HT-29 (cell line): Measurements from ENCODE around the gene APLP2. TPM values are rescaled to one million over a fixed set of nuclear protein-coding genes. Genes with fewer than 3 reads are reported as not detected.
A peak's percentile ranks its signal among the peaks of the same experiment; 100 is the strongest.
"Not testable (repeated sequence)": the region's sequence is repeated elsewhere in the genome, so short reads cannot be mapped to it uniquely, and the experiment has no call there.

Source experiments
- DNase-seq: peaks from one replicate; pipeline ENCODE4 v3.0.0-alpha.2; 2015; ENCODE audit warnings: low spot score
- total RNA-seq: library from RNA; depleted of rRNA; stranded (reverse); fragments of >200 nt; shearing (Covaris generic); gene quantifications from 2 replicates; pipeline ENCODE4 v1.2.3, GENCODE V29; 2014; rRNA removed

The APLP2 gene
- 167 and 177 TPM in 2 replicates for total RNA-seq

DNA sequence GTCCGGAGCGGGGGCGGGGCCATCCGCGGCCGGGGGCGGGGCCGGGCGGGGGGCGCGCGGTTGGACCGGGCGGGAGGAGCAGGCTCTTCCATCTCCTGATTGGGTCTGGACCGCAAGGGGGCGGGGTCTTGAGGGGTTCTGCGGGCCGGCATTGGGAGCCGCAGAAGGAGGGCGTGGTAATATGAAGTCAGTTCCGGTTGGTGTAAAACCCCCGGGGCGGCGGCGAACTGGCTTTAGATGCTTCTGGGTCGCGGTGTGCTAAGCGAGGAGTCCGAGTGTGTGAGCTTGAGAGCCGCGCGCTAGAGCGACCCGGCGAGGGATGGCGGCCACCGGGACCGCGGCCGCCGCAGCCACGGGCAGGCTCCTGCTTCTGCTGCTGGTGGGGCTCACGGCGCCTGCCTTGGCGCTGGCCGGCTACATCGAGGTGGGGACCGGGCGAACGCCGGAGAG is at the start of gene APLP2:
Gene APLP2 (plus strand): TSS at position 236 of the 450 bp plus-strand sequence. CDS start 84 bp downstream, at position 320.
- DNase-seq = peak; percentile 99

DNA sequence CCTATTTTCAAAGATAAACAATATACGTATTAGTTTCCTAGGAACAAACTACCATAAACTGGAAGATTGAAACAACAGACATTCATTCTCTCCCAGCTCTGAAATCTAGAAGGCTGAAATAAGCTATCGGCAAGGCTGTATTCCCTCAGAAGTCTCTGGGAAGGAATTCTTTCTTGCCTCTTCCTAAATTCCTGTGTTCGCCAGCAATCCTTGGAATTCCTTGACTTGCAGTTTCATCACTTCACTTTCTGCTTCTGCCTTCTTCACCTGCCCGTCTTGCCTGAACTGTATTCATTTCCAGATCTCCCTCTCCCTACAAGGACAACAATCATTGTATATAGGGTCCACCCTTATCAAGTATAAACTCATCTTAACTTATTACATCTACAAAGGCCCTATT is 49.4 kb upstream of the APLP2 start:
- DNase-seq = no peak

DNA sequence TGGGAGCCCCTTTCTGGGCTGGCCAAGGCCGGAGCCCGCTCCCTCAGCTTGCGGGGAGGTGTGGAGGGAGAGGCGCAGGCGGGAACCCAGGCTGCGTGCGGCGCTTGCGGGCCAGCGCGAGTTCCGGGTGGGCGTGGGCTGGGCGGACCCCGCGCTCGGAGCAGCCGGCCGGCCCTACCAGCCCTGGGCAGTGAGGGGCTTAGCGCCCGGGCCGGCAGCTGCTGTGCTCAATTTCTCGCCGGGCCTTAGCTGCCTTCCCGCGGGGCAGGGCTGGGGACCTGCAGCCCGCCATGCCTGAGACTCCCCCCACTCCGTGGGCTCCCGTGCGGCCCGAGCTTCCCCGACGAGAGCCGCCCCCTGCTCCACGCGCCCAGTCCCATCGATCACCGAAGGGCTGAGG is 48.1 kb upstream of the APLP2 start:
- DNase-seq = not testable (repeated sequence)

DNA sequence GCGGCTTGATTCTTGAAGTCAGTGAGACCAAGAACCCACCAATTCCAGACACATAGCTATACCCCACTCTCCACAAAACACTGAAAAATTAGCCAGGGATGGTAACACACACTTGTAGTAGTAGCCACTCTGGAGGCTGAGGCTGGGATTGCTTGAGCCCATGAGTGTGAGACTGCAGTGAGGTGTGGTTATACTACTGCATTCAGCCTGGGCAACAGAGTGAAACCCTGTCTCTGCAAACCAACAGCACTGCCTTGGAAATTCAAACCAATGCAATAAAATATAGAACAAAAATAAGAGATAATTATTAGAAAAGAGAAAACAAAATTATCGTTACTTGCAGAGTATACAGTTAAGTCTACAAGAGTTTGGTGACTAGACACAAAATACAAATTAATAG is 46.9 kb upstream of the APLP2 start:
- no peak for DNase-seq

DNA sequence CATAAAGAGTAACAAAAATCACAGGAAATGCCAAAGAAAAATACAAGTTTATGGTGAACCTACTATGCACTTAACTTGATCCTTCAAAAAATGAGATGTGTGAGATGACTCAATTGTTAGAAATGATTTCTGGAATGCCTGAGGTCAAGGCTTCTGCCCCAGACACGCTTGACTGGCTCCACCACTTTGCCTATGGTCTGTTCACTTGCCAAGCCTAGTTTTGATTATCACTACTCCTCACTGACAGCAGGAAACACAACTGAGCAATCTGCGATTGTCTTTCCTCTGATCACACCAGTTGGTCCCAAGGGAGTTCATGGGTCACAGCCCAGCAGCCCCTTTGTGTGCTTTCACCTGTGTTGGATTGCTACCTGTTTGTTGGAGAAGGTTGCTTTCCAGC is 46.5 kb upstream of the APLP2 start:
- DNase-seq = peak; percentile 63

- DNase-seq = no peak
Measured at GRCh38 chr11:130024361-130024760, 45.3 kb upstream of the APLP2 start.

GRCh38 chr11:130025371-130025770 is 44.3 kb upstream of the APLP2 start:
- no peak for DNase-seq

- peak; percentile 65 for DNase-seq
Measured at GRCh38 chr11:130029137-130029536, 40.6 kb upstream of the APLP2 start.

- no peak for DNase-seq
Measured at GRCh38 chr11:130031056-130031455, 38.6 kb upstream of the APLP2 start.

DNA sequence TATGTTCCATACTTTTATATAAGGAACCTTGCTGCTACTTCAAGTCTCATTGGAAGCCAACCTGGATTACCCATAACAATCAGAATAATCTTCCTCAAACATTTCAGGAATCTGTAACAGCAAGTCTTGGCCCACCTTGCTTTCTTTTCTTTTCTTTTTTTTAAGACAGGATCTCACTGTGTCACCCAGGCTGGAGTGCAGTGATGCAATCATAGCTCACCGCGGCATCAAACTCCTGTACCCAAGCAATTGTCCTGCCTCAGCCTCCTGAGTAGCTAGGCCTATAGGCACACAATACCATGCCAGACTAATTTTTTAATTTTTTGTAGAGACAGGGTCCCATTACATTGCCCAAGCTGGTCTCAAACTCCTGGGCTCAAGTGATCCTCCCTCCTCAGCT is 37.7 kb upstream of the APLP2 start:
- DNase-seq = no peak

DNA sequence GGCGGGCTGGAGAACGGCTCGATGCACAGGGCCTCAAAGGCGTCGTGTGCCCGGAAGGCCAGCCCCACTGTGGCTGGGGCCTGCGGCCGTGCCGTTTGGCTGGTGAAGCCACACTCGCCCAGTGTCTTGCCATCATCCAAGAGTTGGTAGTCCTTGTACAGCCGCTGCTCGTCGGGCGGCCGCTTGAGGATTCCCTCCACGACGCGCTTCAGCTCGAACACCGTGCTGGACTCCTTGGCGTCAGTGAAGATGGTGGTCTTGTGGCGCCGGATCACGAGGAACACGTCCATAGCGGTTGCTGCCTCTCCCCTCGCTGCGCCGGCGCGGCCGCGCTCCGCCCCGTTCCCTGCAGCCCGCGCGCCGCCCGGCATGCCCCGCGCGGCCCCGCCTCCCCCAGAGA is 36.8 kb upstream of the APLP2 start:
- no peak for DNase-seq

GRCh38 chr11:130034236-130034635 is 35.5 kb upstream of the APLP2 start:
- no peak for DNase-seq

GRCh38 chr11:130037058-130037457 is 32.6 kb upstream of the APLP2 start:
- DNase-seq = no peak

- DNase-seq = no peak
Measured at GRCh38 chr11:130037881-130038585, 31.7 kb upstream of the APLP2 start.

DNA sequence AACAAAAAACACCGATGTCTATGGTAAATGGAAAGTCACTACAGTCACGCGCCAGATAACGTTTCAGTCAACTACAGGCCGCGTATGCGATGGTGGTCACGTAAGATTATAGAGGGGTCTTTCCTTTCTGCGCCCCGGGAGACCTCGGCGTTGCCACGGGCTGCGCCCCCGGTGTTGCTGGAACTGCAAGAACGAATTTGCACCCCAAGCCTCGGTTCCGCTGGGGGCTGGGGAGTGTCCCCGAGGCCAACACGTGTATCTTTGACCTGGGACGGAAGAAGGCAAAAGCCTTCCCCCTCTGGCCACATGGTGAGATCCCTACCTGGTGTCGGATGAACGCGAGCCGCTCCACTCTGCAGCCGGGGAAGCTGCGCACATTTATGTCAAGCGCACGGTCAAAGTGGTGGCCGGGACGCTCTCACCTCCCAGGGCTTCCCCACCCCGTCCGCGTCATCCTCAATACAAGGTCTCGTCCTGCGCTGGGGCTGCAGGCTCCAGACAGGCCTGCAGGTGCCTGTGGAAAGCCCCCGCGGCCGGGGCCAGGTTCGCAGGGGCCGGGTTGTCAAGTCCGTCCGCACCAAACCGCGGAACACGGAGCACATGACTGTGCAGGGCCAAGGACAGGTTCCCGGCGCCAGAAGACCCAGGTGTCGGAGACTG is 29.3 kb upstream of the APLP2 start:
- DNase-seq = no peak

GRCh38 chr11:130042093-130042591 is 27.6 kb upstream of the APLP2 start:
- no peak for DNase-seq

DNA sequence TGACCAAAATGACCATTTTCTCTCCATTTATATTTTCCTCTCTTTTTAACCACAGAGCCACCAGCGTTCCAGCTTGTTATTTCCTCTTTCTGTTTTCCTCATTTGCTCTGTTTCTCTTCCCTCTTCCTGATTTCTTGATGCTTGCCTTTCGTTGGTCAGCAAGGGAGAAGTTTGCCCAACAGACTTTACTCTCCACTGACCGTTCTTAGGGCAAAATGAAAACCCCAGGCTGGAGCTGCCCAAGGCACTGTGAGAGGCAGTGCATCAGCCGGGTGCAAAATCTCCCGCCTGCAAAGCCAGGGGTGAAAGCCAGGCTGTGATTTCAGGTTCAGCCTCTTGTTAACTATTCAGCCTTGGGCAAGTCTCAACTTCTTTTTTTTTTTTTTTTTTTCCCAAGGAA is 26.1 kb upstream of the APLP2 start:
- no peak for DNase-seq

DNA sequence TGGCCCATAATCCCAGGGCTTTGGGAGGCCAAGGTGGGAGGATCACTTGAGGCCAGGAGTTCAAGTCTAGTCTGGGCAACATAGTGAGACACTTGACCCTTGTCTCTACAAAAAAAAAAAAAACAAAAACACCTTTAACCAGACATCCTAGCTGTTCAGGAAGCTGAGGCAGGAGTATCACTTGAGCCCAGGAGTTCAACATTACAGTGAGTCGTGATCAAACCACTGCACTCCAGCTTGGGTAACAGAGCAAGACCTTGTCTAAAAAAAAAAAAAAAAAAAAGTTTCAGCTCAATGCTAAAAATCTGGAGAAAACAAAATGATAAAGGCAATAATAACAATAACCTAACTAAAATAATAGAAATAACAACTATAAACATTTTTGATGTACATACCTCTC is 22.6 kb upstream of the APLP2 start:
- DNase-seq = no peak

DNA sequence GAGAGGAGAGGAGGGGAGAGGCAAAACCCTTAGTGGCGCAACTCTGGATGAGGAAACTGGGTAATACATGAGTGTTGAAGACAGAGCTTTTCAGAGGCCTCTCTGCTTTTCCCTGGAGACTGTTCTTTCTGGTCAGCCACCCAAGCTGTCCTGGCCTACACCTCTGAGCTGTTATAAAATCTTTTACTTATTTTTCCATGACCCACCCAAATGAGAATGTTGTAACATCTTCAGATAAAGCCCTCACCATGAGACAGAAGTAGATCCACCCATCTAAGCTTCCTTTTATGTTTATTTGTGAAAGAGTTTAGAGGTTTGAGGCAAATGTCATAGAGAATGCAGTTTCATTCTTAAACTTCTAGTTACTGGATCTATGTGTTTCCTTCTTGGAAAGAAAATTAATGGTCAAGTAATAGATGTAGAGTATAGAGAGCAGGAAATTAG is 20.3 kb upstream of the APLP2 start:
- DNase-seq = no peak

- no peak for DNase-seq
Measured at GRCh38 chr11:130050257-130050656, 19.4 kb upstream of the APLP2 start.

GRCh38 chr11:130051082-130051481 is 18.6 kb upstream of the APLP2 start:
- no peak for DNase-seq

GRCh38 chr11:130052567-130052966 is 17.1 kb upstream of the APLP2 start:
- DNase-seq = no peak

DNA sequence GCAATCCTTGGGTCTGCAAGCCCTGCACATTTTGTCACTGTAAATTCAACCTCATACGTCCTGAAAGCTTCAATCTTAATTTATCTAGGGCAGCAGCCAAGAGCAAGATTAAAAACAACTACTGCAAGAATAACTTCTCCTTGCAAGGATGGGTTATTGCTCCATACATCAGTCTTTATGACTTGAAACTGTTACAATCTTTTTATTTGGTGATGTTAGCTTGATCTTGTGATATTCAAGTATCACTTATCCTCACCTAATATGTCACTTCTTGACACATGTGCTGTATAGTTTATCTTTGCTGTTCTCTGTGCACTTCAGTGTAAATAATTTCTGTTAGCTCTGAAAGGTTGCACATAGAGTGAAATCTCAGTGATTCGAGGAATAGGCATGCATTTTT is 14.7 kb upstream of the APLP2 start:
- no peak for DNase-seq
